H1 (cell line): Measurements from ENCODE around the gene SMG5.

Experiments used
- EZH2 ChIP-seq: fragments of 200-600 bp; sonication (generic); IDR thresholded peaks from 2 replicates; pipeline ENCODE4 v1.7.1; 2012; ENCODE audit warnings: low read depth, mild to moderate bottlenecking, moderate library complexity, low read length, inconsistent platforms; ENCODE audit not compliant: severe bottlenecking
- NRF1 ChIP-seq: IDR thresholded peaks from 2 replicates; pipeline ENCODE4 v1.6.1; 2011; ENCODE audit warnings: mild to moderate bottlenecking, low read depth, low read length, improper control_type of control experiment
- POLR2A ChIP-seq, 2 experiments: IDR thresholded peaks; 1 replicate in 1 of 2; 2 replicates in 1 of 2; pipeline ENCODE4 v1.6.1; 2011; ENCODE audit warnings: low read depth in 2 of 2, low read length in 2 of 2, mild to moderate bottlenecking in 2 of 2; ENCODE audit errors: control extremely low read depth in 1 of 2
- TAF1 ChIP-seq: IDR thresholded peaks from 2 replicates; pipeline ENCODE4 v1.6.1; 2011; ENCODE audit warnings: mild to moderate bottlenecking, low read depth, low read length
- TEAD4 ChIP-seq: IDR thresholded peaks from 2 replicates; pipeline ENCODE4 v1.6.1; 2012; ENCODE audit warnings: low read depth, low read length, inconsistent platforms, mixed read lengths
- USF2 ChIP-seq: IDR thresholded peaks from 2 replicates; pipeline ENCODE4 v1.6.1; 2011; ENCODE audit warnings: low read length, improper control_type of control experiment
- TF ChIP-seq, protein P1 (sequence below): IDR thresholded peaks from 2 replicates; pipeline ENCODE4 v1.6.1; 2012; ENCODE audit warnings: inconsistent platforms
- TF ChIP-seq, protein P2 (sequence below), 3 experiments: IDR thresholded peaks; 1 replicate in 2 of 3; 2 replicates in 1 of 3; pipeline versions ENCODE4 v1.5.1 to v1.6.1; 2011; ENCODE audit warnings: low read length in 3 of 3, mild to moderate bottlenecking in 3 of 3, inconsistent platforms in 2 of 3, low read depth in 1 of 3, moderate library complexity in 1 of 3; ENCODE audit not compliant: insufficient read depth in 1 of 3; ENCODE audit errors: control extremely low read depth in 1 of 3

DNA sequence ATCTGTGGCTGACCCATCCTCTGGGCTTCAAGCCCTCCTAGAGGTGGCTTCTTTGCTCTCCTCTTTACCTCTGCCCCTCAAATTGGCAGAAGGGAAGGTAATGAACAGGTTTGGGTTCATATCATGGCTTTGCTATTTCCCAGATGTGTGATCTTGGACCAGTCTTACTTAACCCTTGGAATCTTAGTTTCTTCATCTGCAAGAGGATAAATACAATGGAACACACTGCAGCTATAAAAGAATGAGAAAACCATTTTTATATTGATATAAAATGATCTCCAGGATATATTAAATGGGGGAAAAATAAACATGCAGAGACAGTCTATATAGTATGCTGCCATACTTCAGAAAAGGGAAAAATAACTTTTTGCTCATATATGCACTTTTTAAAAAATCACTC lies 7.2 kb upstream of the SMG5 start:
- TF ChIP-seq EZH2 = no peak
- TF ChIP-seq TAF1 = no peak
- no peak for TF ChIP-seq POLR2A (IDR thresholded peaks at IDR 0.05; ENCODE audit: control extremely low read depth in 1 of 2, low read depth in 2 of 2, low read length in 2 of 2)
- TF ChIP-seq, protein P1, sequence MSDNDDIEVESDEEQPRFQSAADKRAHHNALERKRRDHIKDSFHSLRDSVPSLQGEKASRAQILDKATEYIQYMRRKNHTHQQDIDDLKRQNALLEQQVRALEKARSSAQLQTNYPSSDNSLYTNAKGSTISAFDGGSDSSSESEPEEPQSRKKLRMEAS = no peak
- no peak for TF ChIP-seq NRF1
- TF ChIP-seq TEAD4 = no peak
- TF ChIP-seq USF2 = no peak
- TF ChIP-seq, protein P2, sequence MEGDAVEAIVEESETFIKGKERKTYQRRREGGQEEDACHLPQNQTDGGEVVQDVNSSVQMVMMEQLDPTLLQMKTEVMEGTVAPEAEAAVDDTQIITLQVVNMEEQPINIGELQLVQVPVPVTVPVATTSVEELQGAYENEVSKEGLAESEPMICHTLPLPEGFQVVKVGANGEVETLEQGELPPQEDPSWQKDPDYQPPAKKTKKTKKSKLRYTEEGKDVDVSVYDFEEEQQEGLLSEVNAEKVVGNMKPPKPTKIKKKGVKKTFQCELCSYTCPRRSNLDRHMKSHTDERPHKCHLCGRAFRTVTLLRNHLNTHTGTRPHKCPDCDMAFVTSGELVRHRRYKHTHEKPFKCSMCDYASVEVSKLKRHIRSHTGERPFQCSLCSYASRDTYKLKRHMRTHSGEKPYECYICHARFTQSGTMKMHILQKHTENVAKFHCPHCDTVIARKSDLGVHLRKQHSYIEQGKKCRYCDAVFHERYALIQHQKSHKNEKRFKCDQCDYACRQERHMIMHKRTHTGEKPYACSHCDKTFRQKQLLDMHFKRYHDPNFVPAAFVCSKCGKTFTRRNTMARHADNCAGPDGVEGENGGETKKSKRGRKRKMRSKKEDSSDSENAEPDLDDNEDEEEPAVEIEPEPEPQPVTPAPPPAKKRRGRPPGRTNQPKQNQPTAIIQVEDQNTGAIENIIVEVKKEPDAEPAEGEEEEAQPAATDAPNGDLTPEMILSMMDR (IDR thresholded peaks at IDR 0.05; ENCODE audit: control extremely low read depth in 1 of 3, insufficient read depth in 1 of 3, low read depth in 1 of 3, low read length in 3 of 3) = no peak
